GM12878 (cell line): ENCODE data around the gene ADGRB2. TPM values are rescaled to one million over a fixed set of nuclear protein-coding genes. Genes with fewer than 3 reads are reported as not detected.

Experiments
- ATAC-seq: fragments of 200-7000 bp; cut with Tn5 transposase; 3 replicates; pipeline ENCODE4 v1.9.1; 2020; ENCODE audit warnings: mild to moderate bottlenecking, moderate library complexity
- BruUV-seq: library from RNA; stranded (reverse); fragments of 400-500 nt; replicated peaks from 2 replicates; lab custom pipeline; 2021; lab: Mats Ljungman, UMichigan
- CTCF ChIA-PET: fragments of 300-600 bp; sonication (Branson Sonifier 250); formaldehyde crosslinking; extraction: SDS; loops from one replicate; lab custom pipeline; 2021; ENCODE audit warnings: inconsistent platforms; lab: Yijun Ruan, JAX
- POLR2A ChIA-PET: fragments of 350-600 bp; formaldehyde crosslinking; extraction: SDS; loops from one replicate; lab custom pipeline; 2021; ENCODE audit warnings: inconsistent platforms; lab: Charles Lee
- RAD21 ChIA-PET: fragments of 300-600 bp; sonication (Branson Sonifier 250); formaldehyde crosslinking; loops from one replicate; lab custom pipeline; 2023; ENCODE audit warnings: antibody characterized with exemption; ENCODE audit not compliant: unreplicated experiment; lab: Charles Lee
- SMC1A ChIA-PET: fragments of 300-600 bp; sonication (Branson Sonifier 250); formaldehyde crosslinking; loops from one replicate; lab custom pipeline; 2023; ENCODE audit not compliant: unreplicated experiment, uncharacterized antibody; lab: Charles Lee
- DNase-seq: peaks from one replicate; pipeline ENCODE4 v3.0.0-alpha.2; 2011; ENCODE audit warnings: low read depth, low spot score
- FAIRE-seq: peaks from 3 replicates; lab custom pipeline; 2011; peaks lifted over from hg19 to GRCh38; lab: Jason Lieb, UNC
- H2AFZ ChIP-seq: 2 replicates; pipeline ENCODE4 v1.6.0; 2011; ENCODE audit warnings: low read depth, low read length, control low read depth; ENCODE audit not compliant: control insufficient read depth
- H3K27ac ChIP-seq: 2 replicates; pipeline ENCODE4 v1.5.1; 2011; ENCODE audit warnings: control low read depth; ENCODE audit not compliant: control insufficient read depth, insufficient read depth
- H3K27me3 ChIP-seq, 2 experiments: replicated peaks in 1 of 2; 2 replicates each; pipeline versions ENCODE4 v1.6.0 to v1.6.1; 2011; ENCODE audit warnings: low read length in 1 of 2; ENCODE audit not compliant: control insufficient read depth in 2 of 2, insufficient read depth in 2 of 2
- H3K36me3 ChIP-seq, 2 experiments: 2 replicates each; pipeline ENCODE4 v1.5.1; 2011; ENCODE audit warnings: low read length in 1 of 2; ENCODE audit not compliant: control insufficient read depth in 2 of 2, insufficient read depth in 2 of 2
- H3K4me1 ChIP-seq: 2 replicates; pipeline ENCODE4 v1.6.1; 2011; ENCODE audit warnings: mild to moderate bottlenecking, low read length, moderate library complexity, mixed read lengths; ENCODE audit not compliant: control insufficient read depth, insufficient read depth
- H3K4me2 ChIP-seq: 2 replicates; pipeline ENCODE4 v1.6.0; 2011; ENCODE audit warnings: control low read depth; ENCODE audit not compliant: control insufficient read depth, insufficient read depth
- H3K4me3 ChIP-seq: fragments of 200-600 bp; sonication (generic); 2 replicates; pipeline ENCODE4 v1.5.1; 2016
- H3K79me2 ChIP-seq: 2 replicates; pipeline ENCODE4 v1.6.0; 2011; ENCODE audit warnings: low read length; ENCODE audit not compliant: control insufficient read depth, insufficient read depth
- H3K9ac ChIP-seq: 2 replicates; pipeline ENCODE4 v1.8.0; 2011; ENCODE audit warnings: low read length, control low read depth, mixed read lengths; ENCODE audit not compliant: control insufficient read depth, insufficient read depth
- H3K9me3 ChIP-seq: replicated peaks from 3 replicates; pipeline ENCODE4 v1.5.1; 2011; ENCODE audit warnings: mild to moderate bottlenecking, low read length; ENCODE audit not compliant: control insufficient read depth, insufficient read depth
- H4K20me1 ChIP-seq: 2 replicates; pipeline ENCODE4 v1.6.0; 2011; ENCODE audit not compliant: control insufficient read depth, insufficient read depth
- BHLHE40 ChIP-seq, 2 experiments: fragments of 450-650 bp in 1 of 2; IDR thresholded peaks; 2 replicates each; pipeline ENCODE4 v1.6.1; 2011 to 2017; ENCODE audit warnings: low read depth in 2 of 2, borderline replicate concordance in 1 of 2, improper control_type of control experiment in 1 of 2, low read length in 1 of 2, mild to moderate bottlenecking in 1 of 2
- CBFB ChIP-seq: IDR thresholded peaks from 2 replicates; pipeline ENCODE4 v1.6.1; 2016; ENCODE audit warnings: antibody characterized with exemption, low read depth
- CHD2 ChIP-seq: IDR thresholded peaks from 2 replicates; pipeline ENCODE4 v1.6.1; 2011; ENCODE audit warnings: low read depth, low read length, improper control_type of control experiment, borderline replicate concordance
- CTCF ChIP-seq, 3 experiments: IDR thresholded peaks in 2 of 3; conservative IDR thresholded peaks in 1 of 3; 2 replicates each; pipeline ENCODE4 v1.5.1; 2011; ENCODE audit warnings: low read depth in 3 of 3, low read length in 3 of 3, mild to moderate bottlenecking in 3 of 3, control low read depth in 2 of 3, moderate library complexity in 2 of 3, inconsistent platforms in 1 of 3, mixed read lengths in 1 of 3; ENCODE audit not compliant: control insufficient read depth in 2 of 3, insufficient read depth in 1 of 3; ENCODE audit errors: extremely low read depth in 1 of 3
- DPF2 ChIP-seq: fragments of 450-650 bp; IDR thresholded peaks from 2 replicates; pipeline ENCODE4 v1.6.1; 2017; ENCODE audit warnings: mild to moderate bottlenecking
- IKZF1 ChIP-seq: fragments of 450-650 bp; conservative IDR thresholded peaks from 2 replicates; pipeline ENCODE4 v1.6.1; 2017; ENCODE audit warnings: antibody characterized with exemption, mild to moderate bottlenecking
- MAX ChIP-seq: IDR thresholded peaks from 2 replicates; pipeline ENCODE4 v1.6.1; 2012; ENCODE audit warnings: low read depth, low read length, improper control_type of control experiment
- PML ChIP-seq: IDR thresholded peaks from 2 replicates; pipeline ENCODE4 v1.6.1; 2012; ENCODE audit warnings: low read length, inconsistent platforms
- RAD21 ChIP-seq: IDR thresholded peaks from 2 replicates; pipeline ENCODE4 v1.6.1; 2011; ENCODE audit warnings: mild to moderate bottlenecking, low read depth, low read length, moderate library complexity; ENCODE audit not compliant: insufficient read depth
- RELA ChIP-seq: fragments of 450-650 bp; IDR thresholded peaks from 2 replicates; pipeline ENCODE4 v1.8.0; 2014; ENCODE audit warnings: borderline replicate concordance; ENCODE audit not compliant: partially characterized antibody
- RUNX3 ChIP-seq: IDR thresholded peaks from 2 replicates; pipeline ENCODE4 v1.6.1; 2012; ENCODE audit warnings: low read length, inconsistent platforms
- SMARCA5 ChIP-seq: fragments of 450-650 bp; IDR thresholded peaks from 2 replicates; pipeline ENCODE4 v1.6.1; 2017; ENCODE audit warnings: mild to moderate bottlenecking
- SMC3 ChIP-seq: IDR thresholded peaks from 2 replicates; pipeline ENCODE4 v1.6.1; 2011; ENCODE audit warnings: low read length, improper control_type of control experiment, borderline replicate concordance
- SRF ChIP-seq, 2 experiments: IDR thresholded peaks; 2 replicates each; pipeline ENCODE4 v1.6.1; 2011; ENCODE audit warnings: low read depth in 2 of 2, low read length in 2 of 2, mild to moderate bottlenecking in 1 of 2, moderate library complexity in 1 of 2
- USF2 ChIP-seq: IDR thresholded peaks from 2 replicates; pipeline ENCODE4 v1.6.1; 2011; ENCODE audit warnings: low read depth, low read length, improper control_type of control experiment, borderline replicate concordance
- YBX1 ChIP-seq: fragments of 450-650 bp; IDR thresholded peaks from 2 replicates; pipeline ENCODE4 v1.6.1; 2016; ENCODE audit warnings: antibody characterized with exemption
- YY1 ChIP-seq: IDR thresholded peaks from 2 replicates; pipeline ENCODE4 v1.6.1; 2011; ENCODE audit warnings: low read depth, mild to moderate bottlenecking, low read length
- WGBS: methylation state at CpG from one replicate; pipeline ENCODE4 v1.1.6; 2016; ENCODE audit warnings: low lambda C conversion rate; ENCODE audit not compliant: insufficient replicate concordance, insufficient coverage; ENCODE audit errors: missing lambda C conversion rate; 5-methylcytosine and 5-hydroxymethylcytosine counted together
- in situ Hi-C: fragments of 300-500 bp; cut with MboI; formaldehyde crosslinking; loops from 9 replicates; pipeline ENCODE4 v1.14.3; 2018; ENCODE audit warnings: mixed read lengths
- intact Hi-C: fragments of 100-400 bp; cut with micrococcal nuclease; formaldehyde crosslinking; loops from one replicate; pipeline ENCODE4 v1.14.2; 2022; ENCODE audit not compliant: unreplicated experiment
- polyA plus RNA-seq, 11 experiments: library from polyadenylated mRNA; depleted of rRNA in 4 of 11; unstranded in 6 of 11; stranded (reverse) in 5 of 11; fragments of >200 nt; fragmentation: Nextera tagmentation in 4 of 11; fragmentation: Illumina TruSeq in 1 of 11; extraction: Ambion mirVana in 4 of 11; extraction: Trizol in 1 of 11; gene quantifications; 1 replicate in 1 of 11; 2 replicates in 10 of 11; pipeline versions ENCODE4 v1.2.1 to v1.2.3, GENCODE V29; 2011 to 2016; ENCODE audit warnings: inconsistent platforms in 2 of 11, missing spikeins in 2 of 11, low read depth in 1 of 11
- total RNA-seq, 4 experiments: library from RNA; depleted of rRNA in 3 of 4; stranded (reverse); fragments of >200 nt in 3 of 4; fragmentation: Illumina TruSeq in 1 of 4; extraction: Trizol in 1 of 4; gene quantifications; 2 replicates each; pipeline versions ENCODE4 v1.2.1 to v1.2.3, GENCODE V29; 2013 to 2021

The ADGRB2 gene
- total and polyA plus RNA-seq, 10 of the 15 experiments (the other 5 are each of a cell fraction or from before 2014, with no cell fraction given): 0.11 to 0.33 (median 0.18) TPM; not detected in 4

- no peak overlapping the region for H3K4me2 ChIP-seq
- in situ Hi-C loops: no loop called here
- H3K9ac ChIP-seq: no peak overlapping the region
- H3K27me3 ChIP-seq: no peaks in the 10 kb centered on the region; a peak in 1 of 4 replicates
- H2AFZ ChIP-seq: peak overlapping the region; percentile 98; the same call in 1 of the 2 replicates
- SMC1A ChIA-PET: interaction anchor here (0.7 to 3.7 kb wide), 34 partner anchors 16 to 606 kb away, joined by 3 to 38 read pairs (median 5); partner anchors contain the start of genes COL16A1 and PEF1
- no peak overlapping the region for H3K27ac ChIP-seq
- RAD21 ChIA-PET: interaction anchor here (0.6 to 3.2 kb wide), 59 partner anchors 9 to 1323 kb away, joined by 3 to 62 read pairs (median 5); partner anchors contain the start of genes COL16A1, KPNA6, PTP4A2 and SPOCD1
- no peaks in the 10 kb centered on the region for H4K20me1 ChIP-seq
- ATAC-seq (peak; percentile 88), FAIRE-seq (peak; percentile 80), DNase-seq (peak; percentile 39)
- no TSS peak for BruUV-seq
- TF ChIP-seq BHLHE40 (IDR thresholded peaks at IDR 0.05; ENCODE audit: borderline replicate concordance in 1 of 2, low read depth in 2 of 2, low read length in 1 of 2) (0 out of 4 replicates have a peak, but pooled peaks of 1 of the 2 experiments have one; percentile 39), YY1 (peak; percentile 78), PML (no peak), MAX (no peak), CTCF (IDR thresholded peaks at IDR 0.05 in 2 of 3, conservative IDR thresholded peaks at IDR 0.05 in 1 of 3; ENCODE audit: control insufficient read depth in 2 of 3, extremely low read depth in 1 of 3, insufficient read depth in 1 of 3, low read depth in 3 of 3, low read length in 3 of 3) (peak; percentile 86 to 98 (median 98)), DPF2 (0 out of 2 replicates have a peak, but pooled peaks have one; percentile 25), YBX1 (no peak), USF2 (no peak), CHD2 (peak; percentile 85), SMARCA5 (peak; percentile 58; the same call in 1 of the 2 replicates), RELA (peak; percentile 20), SRF (IDR thresholded peaks at IDR 0.05; ENCODE audit: low read depth in 2 of 2, low read length in 2 of 2) (0 out of 4 replicates have a peak, but pooled peaks of 1 of the 2 experiments have one; percentile 3), RUNX3 (peak; percentile 52), SMC3 (peak; percentile 93), CBFB (peak; percentile 26; the same call in 1 of the 2 replicates), IKZF1 (0 out of 2 replicates have a peak, but pooled peaks have one; percentile 13), RAD21 (peak; percentile 98)
- POLR2A ChIA-PET: interaction anchor here (0.5 to 1.4 kb wide), 7 partner anchors 20 to 337 kb away, joined by 3 to 5 read pairs (median 3); no protein-coding TSS in a partner anchor
- peak overlapping the region; percentile 79; the same call in 1 of the 2 replicates for H3K4me3 ChIP-seq
- H3K9me3 ChIP-seq: no peaks in the 10 kb centered on the region
- no peaks in the 10 kb centered on the region for H3K79me2 ChIP-seq
- 12% methylated on average over 19 of the region's 26 CpGs for WGBS
- intact Hi-C loops: loop anchor here (1.0 to 2.0 kb wide), 4 partner anchors 74 to 240 kb away; no protein-coding TSS in a partner anchor
- peaks cover 19% of the 10 kb centered on the region for H3K4me1 ChIP-seq
- CTCF ChIA-PET: interaction anchor here (0.6 to 5.4 kb wide), 70 partner anchors 9 to 624 kb away, joined by 3 to 90 read pairs (median 4); partner anchors contain the start of genes ADGRB2, COL16A1 and PEF1
- H3K36me3 ChIP-seq: no peaks in the 10 kb centered on the region
Measured at GRCh38 chr1:31789259-31790065, 25.3 kb upstream of the ADGRB2 start.
